Esophagus (tissue), 2 donors: Measurements from ENCODE around the gene C16orf90. TPM values are rescaled to one million over a fixed set of nuclear protein-coding genes. Genes with fewer than 3 reads are reported as not detected.
"Not testable (repeated sequence)": the region's sequence is repeated elsewhere in the genome, so short reads cannot be mapped to it uniquely, and the experiment has no call there.

Experiments
- H3K27ac ChIP-seq, 2 donors: one replicate each; pipeline ENCODE4 v1.5.1; 2013; ENCODE audit warnings: low read depth in 2 of 2, mild to moderate bottlenecking in 2 of 2, inconsistent platforms in 1 of 2, low read length in 1 of 2, moderate library complexity in 1 of 2
- H3K27me3 ChIP-seq, 2 donors: one replicate each; pipeline ENCODE4 v1.6.1; 2013; ENCODE audit warnings: low read length in 2 of 2, control low read depth in 1 of 2, mild to moderate bottlenecking in 1 of 2; ENCODE audit not compliant: insufficient read depth in 2 of 2, control insufficient read depth in 1 of 2
- H3K36me3 ChIP-seq, 2 donors: one replicate each; pipeline ENCODE4 v1.6.1; 2013; ENCODE audit warnings: low read length in 1 of 2; ENCODE audit not compliant: control insufficient read depth in 2 of 2, insufficient read depth in 2 of 2
- H3K4me1 ChIP-seq, 2 donors: one replicate each; pipeline ENCODE4 v1.6.1; 2013; ENCODE audit warnings: low read length in 1 of 2; ENCODE audit not compliant: control insufficient read depth in 2 of 2, insufficient read depth in 2 of 2
- H3K4me3 ChIP-seq, 2 donors: one replicate each; pipeline ENCODE4 v1.5.1; 2013; ENCODE audit warnings: low read length in 2 of 2, mild to moderate bottlenecking in 2 of 2, low read depth in 1 of 2, moderate library complexity in 1 of 2
- H3K9me3 ChIP-seq, 2 donors: one replicate each; pipeline ENCODE4 v1.6.1; 2013; ENCODE audit warnings: mild to moderate bottlenecking in 2 of 2, low read depth in 1 of 2, low read length in 1 of 2, moderate library complexity in 1 of 2; ENCODE audit not compliant: control insufficient read depth in 2 of 2, insufficient read depth in 1 of 2
- WGBS, 2 donors: extraction: QIAGEN DNeasy Blood & Tissue Kit; methylation state at CpG; one replicate each; pipeline ENCODE4 v1.1.7; 2013; 5-methylcytosine and 5-hydroxymethylcytosine counted together
- polyA plus RNA-seq, 2 donors: library from polyadenylated mRNA; stranded (reverse); fragments of 200-250 nt; gene quantifications; one replicate each; pipeline ENCODE4 v1.2.3, GENCODE V29; 2013
- donor health status: healthy with polysubstance abuse.
- donor health status: Bipolar disorder and iron deficiency.

The C16orf90 gene
- polyA plus RNA-seq, 2 donors = not detected

- no peak overlapping the region for H3K4me3 ChIP-seq
- peaks cover 2 to 21% of the 10 kb centered on the region in 2 donors for H3K36me3 ChIP-seq
- H3K27ac ChIP-seq = no peak overlapping the region
- no peaks in the 10 kb centered on the region for H3K9me3 ChIP-seq
- no peaks in the 10 kb centered on the region for H3K4me1 ChIP-seq
- H3K27me3 ChIP-seq = no peaks in the 10 kb centered on the region
Observed at GRCh38 chr16:3529175-3529574, 33.9 kb upstream of the C16orf90 start.

GRCh38 chr16:3528406-3528805, 33.1 kb upstream of the C16orf90 start:
- Histone ChIP-seq H3K27ac (no peak overlapping the region), H3K4me1 (no peaks in the 10 kb centered on the region), H3K9me3 (no peaks in the 10 kb centered on the region), H3K27me3 (no peaks in the 10 kb centered on the region), H3K36me3 (peaks cover 5 to 20% of the 10 kb centered on the region in 2 donors), H3K4me3 (no peak overlapping the region)
- WGBS, 2 donors = 97 to 100% methylated on average over 2 of the region's 2 CpGs

DNA sequence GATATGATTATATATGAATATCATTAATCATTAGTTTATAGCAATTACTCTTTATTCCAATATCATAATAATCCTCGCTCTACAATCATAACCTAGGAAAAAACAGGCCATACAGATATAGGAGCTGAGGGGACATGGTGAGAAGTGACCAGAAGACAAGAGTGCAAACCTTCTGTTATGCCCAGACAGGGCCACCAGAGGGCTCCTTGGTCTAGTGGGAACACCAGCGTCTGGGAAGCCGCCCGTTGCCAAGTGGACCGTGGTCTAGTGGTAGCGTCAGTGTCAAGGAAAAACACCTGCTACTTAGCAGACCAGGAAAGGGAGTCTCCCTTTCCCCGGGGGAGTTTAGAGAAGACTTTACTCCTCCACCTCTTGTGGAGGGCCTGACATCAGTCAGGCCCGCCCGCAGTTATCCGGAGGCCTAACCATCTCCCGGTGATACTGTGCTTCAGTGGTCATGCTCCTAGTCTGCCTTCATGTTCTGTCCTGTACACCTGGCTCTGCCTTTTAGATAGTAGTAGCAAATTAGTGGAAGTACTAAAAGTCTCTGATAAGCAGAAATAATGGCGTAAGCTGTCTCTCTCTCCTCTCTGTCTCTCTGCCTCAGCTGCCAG, 32.0 kb upstream of the C16orf90 start:
- 63 to 71% methylated on average over 12 of the region's 12 CpGs for WGBS, 2 donors
- H3K36me3 ChIP-seq = peaks cover 7 to 13% of the 10 kb centered on the region in 2 donors

GRCh38 chr16:3525951-3526350, 30.7 kb upstream of the C16orf90 start:
- 90 to 91% methylated on average over 5 of the region's 5 CpGs for WGBS, 2 donors
- Histone ChIP-seq H3K36me3 (peaks cover 6 to 14% of the 10 kb centered on the region in 2 donors), H3K27me3 (no peaks in the 10 kb centered on the region), H3K4me1 (no peaks in the 10 kb centered on the region), H3K27ac (no peak overlapping the region), H3K4me3 (no peak overlapping the region), H3K9me3 (no peaks in the 10 kb centered on the region)

More for the DNA sequence above, 32.0 kb upstream of the C16orf90 start:
- not testable (repeated sequence) for H3K27ac ChIP-seq, H3K4me1 ChIP-seq, H3K27me3 ChIP-seq, H3K4me3 ChIP-seq, H3K9me3 ChIP-seq

DNA sequence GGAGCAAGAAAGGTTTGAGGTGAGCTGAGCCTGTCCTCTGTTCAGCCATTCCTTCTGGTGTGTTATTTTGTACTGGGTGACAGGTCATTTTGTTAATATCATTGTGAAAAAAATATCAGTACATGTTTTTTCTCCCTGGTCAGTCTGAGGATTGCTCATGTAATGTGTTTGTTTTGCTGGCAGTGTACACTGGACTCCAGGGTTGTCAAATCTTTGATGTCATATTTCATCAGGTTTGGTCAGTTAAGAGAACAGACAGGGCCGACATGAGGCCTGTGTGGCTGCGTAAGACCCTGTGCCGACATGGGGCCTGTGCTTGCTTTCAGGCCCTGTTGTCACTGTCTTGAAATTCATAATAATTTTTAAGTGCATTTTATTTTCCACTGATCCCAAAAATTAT, 28.0 kb upstream of the C16orf90 start:
- Histone ChIP-seq H3K4me1 (no peaks in the 10 kb centered on the region), H3K4me3 (no peak overlapping the region), H3K36me3 (peaks cover 12 to 16% of the 10 kb centered on the region in 2 donors), H3K27ac (no peak overlapping the region), H3K27me3 (no peaks in the 10 kb centered on the region), H3K9me3 (no peaks in the 10 kb centered on the region)
- 96 to 98% methylated on average over 3 of the region's 3 CpGs for WGBS, 2 donors

DNA sequence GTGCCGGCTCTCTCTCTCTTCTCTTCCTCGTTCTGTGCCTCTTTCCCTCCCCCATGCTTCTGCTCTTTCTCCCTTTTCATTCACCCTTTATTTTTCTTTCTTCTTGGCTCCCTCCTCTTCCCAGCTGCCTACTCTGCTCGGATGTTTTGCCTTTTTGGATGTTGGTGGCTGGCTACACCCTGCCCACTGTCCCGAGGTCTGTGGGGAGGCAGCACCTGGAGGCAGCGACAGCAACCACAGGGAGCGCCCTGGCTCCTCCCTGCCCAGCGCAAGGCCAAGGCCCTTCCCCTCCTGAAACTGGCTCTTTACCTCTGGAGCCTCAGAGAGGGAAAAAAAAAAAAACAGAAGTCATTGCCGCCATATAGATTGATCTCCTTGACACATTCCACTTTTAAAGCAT, 25.6 kb upstream of the C16orf90 start:
- Histone ChIP-seq H3K27ac (no peak overlapping the region), H3K9me3 (no peaks in the 10 kb centered on the region), H3K4me3 (no peak overlapping the region), H3K36me3 (peaks cover 18 to 19% of the 10 kb centered on the region in 2 donors), H3K4me1 (no peaks in the 10 kb centered on the region), H3K27me3 (no peaks in the 10 kb centered on the region)
- 77% methylated on average over 8 of the region's 8 CpGs for WGBS, 2 donors

- Histone ChIP-seq H3K36me3 (peaks cover 18 to 19% of the 10 kb centered on the region in 2 donors), H3K4me1 (no peaks in the 10 kb centered on the region), H3K27me3 (no peaks in the 10 kb centered on the region), H3K27ac (no peak overlapping the region), H3K9me3 (no peaks in the 10 kb centered on the region), H3K4me3 (no peak overlapping the region)
- WGBS, 2 donors = 74 to 78% methylated on average over 4 of the region's 4 CpGs
Observed at GRCh38 chr16:3520413-3520812, 25.1 kb upstream of the C16orf90 start.

- Histone ChIP-seq H3K9me3 (no peaks in the 10 kb centered on the region), H3K27me3 (no peaks in the 10 kb centered on the region), H3K4me3 (no peak overlapping the region), H3K36me3 (peaks cover 18 to 19% of the 10 kb centered on the region in 2 donors), H3K4me1 (no peaks in the 10 kb centered on the region), H3K27ac (no peak overlapping the region)
- 94 to 99% methylated on average over 2 of the region's 2 CpGs for WGBS, 2 donors
Observed at GRCh38 chr16:3519581-3519980, 24.3 kb upstream of the C16orf90 start.

- WGBS, 2 donors = 93 to 96% methylated on average over 8 of the region's 8 CpGs
- no peaks in the 10 kb centered on the region for H3K4me1 ChIP-seq
- H3K4me3 ChIP-seq = no peak overlapping the region
- H3K9me3 ChIP-seq = no peaks in the 10 kb centered on the region
- no peaks in the 10 kb centered on the region for H3K27me3 ChIP-seq
- H3K27ac ChIP-seq = no peak overlapping the region
- H3K36me3 ChIP-seq = peaks cover 19 to 21% of the 10 kb centered on the region in 2 donors
Observed at GRCh38 chr16:3518986-3519348, 23.7 kb upstream of the C16orf90 start.

DNA sequence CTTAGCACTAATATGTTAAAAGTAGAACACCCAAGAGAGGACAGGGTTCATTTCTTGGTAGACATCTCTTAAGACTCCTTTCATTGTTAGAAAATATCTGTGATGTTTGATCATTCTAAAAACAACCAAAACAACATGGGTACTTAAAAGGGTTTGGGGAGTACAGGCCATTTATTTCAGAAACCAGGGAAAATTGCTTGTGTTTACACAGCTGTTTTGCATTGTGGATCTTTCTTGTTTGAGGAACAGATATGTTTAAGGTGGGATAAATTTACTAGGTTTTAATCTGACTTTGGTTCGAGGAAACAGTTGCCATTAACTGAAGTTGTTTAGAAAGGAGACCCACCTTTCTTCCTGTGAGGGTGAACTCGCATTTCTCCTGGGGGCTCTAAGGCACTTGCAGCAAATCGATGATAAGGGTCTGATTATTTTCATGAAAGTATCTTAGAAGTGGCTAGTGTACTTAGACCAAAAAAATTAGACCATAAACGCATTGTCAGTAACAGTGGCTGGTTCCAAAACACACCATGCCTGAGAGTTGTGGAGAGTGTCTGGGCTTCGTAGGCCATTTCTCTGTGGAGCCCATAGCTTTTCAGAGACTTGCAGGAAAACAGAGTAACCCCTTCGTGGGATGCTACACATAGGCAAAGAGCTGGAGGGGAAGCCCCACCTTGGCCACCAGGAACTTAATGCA, 23.1 kb upstream of the C16orf90 start:
- WGBS, 2 donors = 81 to 82% methylated on average over 6 of the region's 6 CpGs
- Histone ChIP-seq H3K36me3 (peaks cover 16 to 22% of the 10 kb centered on the region in 2 donors), H3K9me3 (no peaks in the 10 kb centered on the region), H3K4me1 (no peaks in the 10 kb centered on the region), H3K4me3 (no peak overlapping the region), H3K27me3 (no peaks in the 10 kb centered on the region), H3K27ac (no peak overlapping the region)
